Kasumi-1 (cell line): Measurements from ENCODE around the gene THAP4.
"Not testable (repeated sequence)": the region's sequence is repeated elsewhere in the genome, so short reads cannot be mapped to it uniquely, and the experiment has no call there.

ENCODE experiments used
- DNase-seq, 2 experiments: peaks; one replicate each; lab custom pipeline; 2025; lab: John Stamatoyannopoulos, UW

THAP4 gene

GRCh38 chr2:241613017-241613780 is 23.8 kb downstream of the THAP4 start:
- DNase-seq, result no peak

GRCh38 chr2:241612156-241613016 is 24.6 kb downstream of the THAP4 start:
- DNase-seq, result no peak

- DNase-seq, result no peak
Observed at GRCh38 chr2:241611062-241611461, 25.9 kb downstream of the THAP4 start.

- peak; percentile 55 to 56 for DNase-seq
Observed at GRCh38 chr2:241609859-241610793, 26.8 kb downstream of the THAP4 start.

GRCh38 chr2:241608881-241609280 is 28.1 kb downstream of the THAP4 start:
- no peak for DNase-seq

- DNase-seq, result no peak
Observed at GRCh38 chr2:241607162-241607885, 29.6 kb downstream of the THAP4 start.

GRCh38 chr2:241606186-241606585 is 30.8 kb downstream of the THAP4 start:
- DNase-seq, result no peak

- no peak for DNase-seq
Observed at GRCh38 chr2:241603686-241604085, 33.3 kb downstream of the THAP4 start.

GRCh38 chr2:241602720-241603119 is 34.2 kb downstream of the THAP4 start:
- no peak for DNase-seq

GRCh38 chr2:241601841-241602240 is 35.1 kb downstream of the THAP4 start:
- no peak for DNase-seq

- no peak for DNase-seq
Observed at GRCh38 chr2:241599615-241600014, 37.3 kb downstream of the THAP4 start.

- no peak for DNase-seq
Observed at GRCh38 chr2:241598487-241598886, 38.5 kb downstream of the THAP4 start.

- no peak for DNase-seq
Observed at GRCh38 chr2:241598061-241598460, 38.9 kb downstream of the THAP4 start.

- no peak for DNase-seq
Observed at GRCh38 chr2:241597561-241597960, 39.4 kb downstream of the THAP4 start.

- DNase-seq, result peak in 1 of 2 experiments; percentile 6
Observed at GRCh38 chr2:241595600-241596140, 41.3 kb downstream of the THAP4 start.

GRCh38 chr2:241593271-241593670 is 43.7 kb downstream of the THAP4 start:
- DNase-seq, result no peak

GRCh38 chr2:241592126-241592845 is 44.7 kb downstream of the THAP4 start:
- DNase-seq, result no peak

GRCh38 chr2:241590496-241591455 is 46.2 kb downstream of the THAP4 start:
- DNase-seq, result not testable (repeated sequence)

GRCh38 chr2:241589863-241590262 is 47.1 kb downstream of the THAP4 start:
- not testable (repeated sequence) for DNase-seq
